A549 (cell line): ENCODE data around the gene FGF3. TPM values are rescaled to one million over a fixed set of nuclear protein-coding genes. Genes with fewer than 3 reads are reported as not detected.

Experiments used
- ATAC-seq, 2 experiments: fragments of 200-7000 bp in 1 of 2; fragments of >200 bp in 1 of 2; cut with Nextera tagmentation in 1 of 2; cut with Tn5 transposase in 1 of 2; 3 replicates each; pipeline versions ENCODE4 v1.8.0 to v1.9.1; 2018 to 2020; ENCODE audit warnings: mild to moderate bottlenecking in 1 of 2, moderate library complexity in 1 of 2
- CTCF ChIA-PET: fragments of 300-600 bp; sonication (Branson Sonifier 250); formaldehyde crosslinking; extraction: SDS; loops from one replicate; lab custom pipeline; 2021; ENCODE audit warnings: antibody characterized with exemption, inconsistent platforms; lab: Yijun Ruan, JAX
- POLR2A ChIA-PET: fragments of 350-600 bp; formaldehyde crosslinking; extraction: SDS; loops from one replicate; lab custom pipeline; 2021; ENCODE audit warnings: antibody characterized with exemption, inconsistent platforms; lab: Yijun Ruan, JAX
- DNase-seq, 2 experiments: peaks; one replicate each; pipeline versions ENCODE4 v3.0.0 to v3.0.0-alpha.2; 2011 to 2016; ENCODE audit warnings: low read depth in 1 of 2, low spot score in 1 of 2
- FAIRE-seq: peaks from 2 replicates; lab custom pipeline; 2011; peaks lifted over from hg19 to GRCh38; lab: Jason Lieb, UNC
- H3K27ac ChIP-seq, 2 experiments: fragments of >200 bp; sonication (Bioruptor Twin); formaldehyde crosslinking; 3 replicates each; pipeline ENCODE4 v1.5.1; 2016 to 2017
- H3K4me1 ChIP-seq: fragments of >200 bp; sonication (Bioruptor Twin); formaldehyde crosslinking; 3 replicates; pipeline ENCODE4 v1.6.1; 2016
- H3K4me2 ChIP-seq: fragments of >200 bp; sonication (Bioruptor Twin); formaldehyde crosslinking; 3 replicates; pipeline ENCODE4 v1.6.1; 2016
- H3K4me3 ChIP-seq: fragments of >200 bp; sonication (Bioruptor Twin); formaldehyde crosslinking; 3 replicates; pipeline ENCODE4 v1.5.1; 2016
- H3K9me3 ChIP-seq: fragments of >200 bp; sonication (Bioruptor Twin); formaldehyde crosslinking; 3 replicates; pipeline ENCODE4 v1.6.1; 2016
- BHLHE40 ChIP-seq: IDR thresholded peaks from 2 replicates; pipeline ENCODE4 v1.6.1; 2012; ENCODE audit warnings: low read depth, low read length, inconsistent platforms
- CBX8 ChIP-seq: fragments of 200-600 bp; sonication (generic); IDR thresholded peaks from 2 replicates; pipeline ENCODE4 v1.6.1; 2016
- CEBPB ChIP-seq, 2 experiments: fragments of >200 bp in 1 of 2; sonication (Bioruptor Twin) in 1 of 2; formaldehyde crosslinking in 1 of 2; IDR thresholded peaks; 2 replicates each; pipeline ENCODE4 v1.6.1; 2012 to 2016
- EHF ChIP-seq: fragments of 250-450 bp; sonication (Bioruptor Pico); IDR thresholded peaks from 2 replicates; pipeline ENCODE4 v1.5.0; 2020; ENCODE audit warnings: mild to moderate bottlenecking
- EP300 ChIP-seq, 2 experiments: fragments of >200 bp; sonication (Bioruptor Twin); formaldehyde crosslinking; IDR thresholded peaks; 2 replicates in 1 of 2; 3 replicates in 1 of 2; pipeline ENCODE4 v1.6.1; 2016 to 2017
- FOSB ChIP-seq: fragments of 250-450 bp; sonication (Bioruptor Pico); IDR thresholded peaks from 2 replicates; pipeline ENCODE4 v1.5.0; 2020; ENCODE audit warnings: mild to moderate bottlenecking, moderate library complexity
- FOSL2 ChIP-seq, 2 experiments: fragments of 450-650 bp in 1 of 2; fragments of >200 bp in 1 of 2; sonication (Bioruptor Twin) in 1 of 2; formaldehyde crosslinking; IDR thresholded peaks; 2 replicates each; pipeline versions ENCODE4 v1.5.0 to v1.6.1; 2016 to 2020; ENCODE audit warnings: mild to moderate bottlenecking in 1 of 2, moderate library complexity in 1 of 2
- FOXS1 ChIP-seq: fragments of 250-450 bp; sonication (Bioruptor Pico); IDR thresholded peaks from 2 replicates; pipeline ENCODE4 v1.5.0; 2020; ENCODE audit warnings: mild to moderate bottlenecking, moderate library complexity
- GATA3 ChIP-seq: IDR thresholded peaks from 2 replicates; pipeline ENCODE4 v1.6.1; 2012; ENCODE audit warnings: borderline replicate concordance
- HOXA7 ChIP-seq: fragments of 250-450 bp; sonication (Bioruptor Pico); IDR thresholded peaks from 2 replicates; pipeline ENCODE4 v1.5.0; 2020; ENCODE audit warnings: mild to moderate bottlenecking, moderate library complexity
- MYC ChIP-seq: IDR thresholded peaks from 2 replicates; pipeline ENCODE4 v1.6.1; 2012; ENCODE audit warnings: mild to moderate bottlenecking, inconsistent platforms, low read length, improper control_type of control experiment, borderline replicate concordance
- NFE2L2 ChIP-seq: fragments of 150-350 bp; conservative IDR thresholded peaks from 2 replicates; pipeline ENCODE4 v1.6.1; 2014; ENCODE audit warnings: low read length
- NR3C1 ChIP-seq: fragments of >200 bp; sonication (Bioruptor Twin); formaldehyde crosslinking; IDR thresholded peaks from 3 replicates; pipeline ENCODE4 v1.6.1; 2017
- RAD21 ChIP-seq, 2 experiments: fragments of >200 bp in 1 of 2; sonication (Bioruptor Twin) in 1 of 2; formaldehyde crosslinking in 1 of 2; IDR thresholded peaks in 1 of 2; conservative IDR thresholded peaks in 1 of 2; 2 replicates in 1 of 2; 3 replicates in 1 of 2; pipeline ENCODE4 v1.6.1; 2012 to 2018; ENCODE audit warnings: inconsistent platforms in 1 of 2
- RFX5 ChIP-seq: fragments of 450-650 bp; IDR thresholded peaks from 2 replicates; pipeline ENCODE4 v1.7.1; 2014; ENCODE audit warnings: antibody characterized with exemption, mild to moderate bottlenecking, moderate library complexity
- SMC3 ChIP-seq: fragments of >200 bp; sonication (Bioruptor Twin); formaldehyde crosslinking; IDR thresholded peaks from 3 replicates; pipeline ENCODE4 v1.6.1; 2018; ENCODE audit warnings: inconsistent platforms
- TFCP2L1 ChIP-seq: fragments of 250-450 bp; sonication (Bioruptor Pico); IDR thresholded peaks from 2 replicates; pipeline ENCODE4 v1.5.0; 2021; ENCODE audit warnings: mild to moderate bottlenecking
- TP53 ChIP-seq: fragments of 250-450 bp; sonication (Bioruptor Pico); IDR thresholded peaks from 2 replicates; pipeline ENCODE4 v1.5.0; 2021; ENCODE audit warnings: mild to moderate bottlenecking, moderate library complexity
- ZFP36 ChIP-seq: fragments of 450-650 bp; IDR thresholded peaks from 2 replicates; pipeline ENCODE4 v1.6.1; 2014; ENCODE audit warnings: borderline replicate concordance; ENCODE audit not compliant: partially characterized antibody
- WGBS: methylation state at CpG from one replicate; pipeline ENCODE4 v1.1.6; 2017; ENCODE audit errors: missing lambda C conversion rate; 5-methylcytosine and 5-hydroxymethylcytosine counted together
- polyA plus RNA-seq, 4 experiments: library from polyadenylated mRNA; depleted of rRNA in 3 of 4; stranded (reverse); fragments of >200 nt; fragmentation: RNase III in 1 of 4; extraction: RNeasy Plus Mini Kit Qiagen cat#74134 plus additional on column Dnase treatment in 1 of 4; gene quantifications; 2 replicates in 3 of 4; 3 replicates in 1 of 4; pipeline ENCODE4 v1.2.3, GENCODE V29; 2011 to 2017
- TF ChIP-seq, protein P1 (sequence below): IDR thresholded peaks from 2 replicates; pipeline ENCODE4 v1.6.1; 2012
- TF ChIP-seq, protein P2 (sequence below): fragments of 250-450 bp; sonication (Bioruptor Pico); IDR thresholded peaks from 2 replicates; pipeline ENCODE4 v1.5.0; 2020; ENCODE audit warnings: low read depth, mild to moderate bottlenecking, moderate library complexity
- TF ChIP-seq, protein P3 (sequence below): fragments of >200 bp; sonication (Bioruptor Twin); formaldehyde crosslinking; IDR thresholded peaks from 2 replicates; pipeline ENCODE4 v1.6.1; 2016
- TF ChIP-seq, protein P4 (sequence below): fragments of 150-350 bp; IDR thresholded peaks from 2 replicates; pipeline ENCODE4 v1.6.1; 2014; ENCODE audit warnings: low read depth, mild to moderate bottlenecking, low read length
- TF ChIP-seq, protein P5 (sequence below): fragments of >200 bp; sonication (Bioruptor Twin); formaldehyde crosslinking; IDR thresholded peaks from 3 replicates; pipeline ENCODE4 v1.5.1; 2016
- TF ChIP-seq, protein P6 (sequence below): fragments of 450-650 bp; IDR thresholded peaks from 2 replicates; pipeline ENCODE4 v1.6.1; 2014; ENCODE audit warnings: antibody characterized with exemption

The FGF3 gene
- polyA plus RNA-seq, 2 of the 4 experiments (the other 2 are of a cell fraction): not detected

DNA sequence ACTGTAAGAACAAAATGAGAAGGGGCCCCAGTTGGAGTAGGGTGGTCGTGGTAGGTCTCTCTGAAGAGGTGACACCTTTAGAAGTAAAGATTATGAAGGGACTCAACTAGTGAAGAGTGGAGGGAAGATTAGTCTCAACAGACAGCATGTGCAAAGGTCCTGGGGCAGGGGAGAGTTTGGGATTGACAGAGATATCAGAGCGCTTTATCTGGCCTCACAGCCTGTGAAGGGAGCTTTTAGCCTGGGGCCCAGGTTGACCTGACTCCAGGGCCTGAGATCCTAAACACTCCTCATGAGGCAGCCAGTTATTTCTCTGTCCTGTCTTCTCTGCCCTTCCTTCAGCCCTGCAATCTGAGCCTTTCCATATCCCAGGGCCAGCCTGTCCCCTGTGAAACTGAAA lies 16.2 kb downstream of the FGF3 start:
- ChIA-PET CTCF (interaction anchor here (0.8 to 1.1 kb wide), 2 partner anchors 9 to 25 kb away, joined by 3 read pairs; no protein-coding TSS in a partner anchor), POLR2A (no interaction called here)
- no peaks in the 10 kb centered on the region; the same call in 2 of the 3 replicates for H3K9me3 ChIP-seq
- 45% methylated on average over 2 of the region's 2 CpGs for WGBS
- DNase-seq (no peak), ATAC-seq (no peak), FAIRE-seq (no peak)
- TF ChIP-seq, protein P1, sequence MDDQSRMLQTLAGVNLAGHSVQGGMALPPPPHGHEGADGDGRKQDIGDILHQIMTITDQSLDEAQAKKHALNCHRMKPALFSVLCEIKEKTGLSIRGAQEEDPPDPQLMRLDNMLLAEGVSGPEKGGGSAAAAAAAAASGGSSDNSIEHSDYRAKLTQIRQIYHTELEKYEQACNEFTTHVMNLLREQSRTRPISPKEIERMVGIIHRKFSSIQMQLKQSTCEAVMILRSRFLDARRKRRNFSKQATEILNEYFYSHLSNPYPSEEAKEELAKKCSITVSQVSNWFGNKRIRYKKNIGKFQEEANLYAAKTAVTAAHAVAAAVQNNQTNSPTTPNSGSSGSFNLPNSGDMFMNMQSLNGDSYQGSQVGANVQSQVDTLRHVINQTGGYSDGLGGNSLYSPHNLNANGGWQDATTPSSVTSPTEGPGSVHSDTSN: no peak
- no peak for TF ChIP-seq HOXA7
- TF ChIP-seq, protein P2, sequence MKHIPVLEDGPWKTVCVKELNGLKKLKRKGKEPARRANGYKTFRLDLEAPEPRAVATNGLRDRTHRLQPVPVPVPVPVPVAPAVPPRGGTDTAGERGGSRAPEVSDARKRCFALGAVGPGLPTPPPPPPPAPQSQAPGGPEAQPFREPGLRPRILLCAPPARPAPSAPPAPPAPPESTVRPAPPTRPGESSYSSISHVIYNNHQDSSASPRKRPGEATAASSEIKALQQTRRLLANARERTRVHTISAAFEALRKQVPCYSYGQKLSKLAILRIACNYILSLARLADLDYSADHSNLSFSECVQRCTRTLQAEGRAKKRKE (CRISPR knock-in tag): no peak
- TF ChIP-seq TFCP2L1 (CRISPR knock-in tag): no peak
- TF ChIP-seq ZFP36: no peak
- TF ChIP-seq RAD21 (conservative IDR thresholded peaks at IDR 0.05 in 1 of 2, IDR thresholded peaks at IDR 0.05 in 1 of 2): no peak
- TF ChIP-seq FOSL2 (IDR thresholded peaks at IDR 0.05): no peak
- no peak for TF ChIP-seq FOSL2 (CRISPR knock-in tag; IDR thresholded peaks at IDR 0.05)
- TF ChIP-seq RFX5: no peak
- no peak overlapping the region for H3K4me2 ChIP-seq
- H3K27ac ChIP-seq: no peak overlapping the region
- no peaks in the 10 kb centered on the region for H3K4me1 ChIP-seq
- no peak overlapping the region for H3K4me3 ChIP-seq

DNA sequence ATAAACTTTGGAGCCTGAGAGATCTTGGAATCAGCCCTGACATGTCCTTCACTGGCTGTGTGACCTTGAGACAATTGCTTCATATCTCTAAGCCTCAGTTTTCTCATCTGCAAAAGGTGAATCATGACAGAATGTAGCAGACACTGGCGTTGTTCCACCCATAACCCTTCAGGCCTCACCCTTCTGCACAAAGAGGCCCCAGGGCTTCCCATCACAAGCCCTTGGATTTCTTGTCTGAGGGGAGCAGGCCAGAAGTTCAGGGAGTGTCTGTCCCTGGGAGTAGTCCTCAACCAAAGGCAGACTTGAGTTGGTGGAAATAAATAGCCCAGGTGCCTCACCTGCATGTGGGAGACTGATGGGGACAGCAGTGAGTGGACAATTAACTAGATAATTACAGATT lies 16.6 kb downstream of the FGF3 start:
- POLR2A ChIA-PET: no interaction called here
- no peak overlapping the region for H3K27ac ChIP-seq
- no peak for DNase-seq
- H3K4me3 ChIP-seq: no peak overlapping the region
- TF ChIP-seq, protein P3, sequence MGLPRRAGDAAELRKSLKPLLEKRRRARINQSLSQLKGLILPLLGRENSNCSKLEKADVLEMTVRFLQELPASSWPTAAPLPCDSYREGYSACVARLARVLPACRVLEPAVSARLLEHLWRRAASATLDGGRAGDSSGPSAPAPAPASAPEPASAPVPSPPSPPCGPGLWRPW: no peak
- TF ChIP-seq NFE2L2: no peak
- no peak for TF ChIP-seq MYC
- TF ChIP-seq TP53: no peak
- TF ChIP-seq FOXS1 (CRISPR knock-in tag): no peak
- no peak for TF ChIP-seq EP300 (IDR thresholded peaks at IDR 0.05)
- TF ChIP-seq GATA3: no peak
- TF ChIP-seq, protein P4, sequence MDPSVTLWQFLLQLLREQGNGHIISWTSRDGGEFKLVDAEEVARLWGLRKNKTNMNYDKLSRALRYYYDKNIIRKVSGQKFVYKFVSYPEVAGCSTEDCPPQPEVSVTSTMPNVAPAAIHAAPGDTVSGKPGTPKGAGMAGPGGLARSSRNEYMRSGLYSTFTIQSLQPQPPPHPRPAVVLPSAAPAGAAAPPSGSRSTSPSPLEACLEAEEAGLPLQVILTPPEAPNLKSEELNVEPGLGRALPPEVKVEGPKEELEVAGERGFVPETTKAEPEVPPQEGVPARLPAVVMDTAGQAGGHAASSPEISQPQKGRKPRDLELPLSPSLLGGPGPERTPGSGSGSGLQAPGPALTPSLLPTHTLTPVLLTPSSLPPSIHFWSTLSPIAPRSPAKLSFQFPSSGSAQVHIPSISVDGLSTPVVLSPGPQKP: no peak
- TF ChIP-seq BHLHE40: no peak
- no peak for TF ChIP-seq EHF (CRISPR knock-in tag)
- no peak for TF ChIP-seq FOSB
- TF ChIP-seq, all 56 proteins: peak for 0
- 0% methylated on average over 1 of the region's 1 CpG for WGBS
- CTCF ChIA-PET: interaction anchor here (1.1 kb wide), 1 partner anchor 9 kb away, joined by 3 read pairs; no protein-coding TSS in a partner anchor
- Histone ChIP-seq H3K4me2 (no peak overlapping the region), H3K9me3 (no peaks in the 10 kb centered on the region; the same call in 2 of the 3 replicates), H3K4me1 (no peaks in the 10 kb centered on the region)
- ATAC-seq (no peak), FAIRE-seq (no peak)

DNA sequence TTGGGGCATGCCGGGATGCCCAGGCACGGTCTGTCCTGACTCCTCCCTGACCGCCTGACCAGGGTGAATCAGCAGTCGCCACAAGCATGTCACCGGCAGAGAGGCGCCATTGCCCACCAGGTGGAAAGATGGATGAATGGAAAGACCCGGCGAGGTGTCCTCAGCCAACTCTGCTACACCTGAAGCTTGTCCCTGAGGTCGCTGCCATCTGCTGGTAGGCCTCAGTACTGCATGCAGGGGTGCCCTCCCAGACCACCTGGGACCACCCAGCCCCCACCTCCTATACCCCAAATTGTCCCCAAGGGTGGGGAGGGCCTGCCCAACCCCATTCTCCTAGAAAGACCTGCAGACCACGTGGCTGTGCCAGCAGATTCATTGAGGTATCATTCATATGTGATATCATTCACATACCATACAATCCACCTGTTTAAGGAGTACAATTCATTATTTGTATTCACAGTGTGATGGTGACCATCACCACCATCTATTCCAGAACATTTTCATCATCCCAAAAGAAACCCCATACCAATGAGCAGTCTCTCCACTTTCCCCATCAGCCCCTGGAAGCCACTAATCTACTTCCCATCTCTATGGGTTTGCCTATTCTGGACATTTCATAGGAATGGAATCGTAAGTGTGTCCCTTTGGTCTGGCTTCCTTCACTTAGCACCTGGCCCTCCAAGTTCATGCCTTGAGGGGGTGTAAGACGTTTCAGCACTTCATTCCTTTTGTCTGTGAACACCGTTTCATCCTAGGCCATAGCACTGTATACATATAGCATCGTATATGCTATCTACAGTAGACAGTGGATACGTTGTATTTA lies 17.5 kb downstream of the FGF3 start:
- DNase-seq: peak in 1 of 2 experiments; percentile 32
- POLR2A ChIA-PET: no interaction called here
- Histone ChIP-seq H3K4me1 (no peaks in the 10 kb centered on the region), H3K4me2 (no peak overlapping the region), H3K4me3 (no peak overlapping the region), H3K9me3 (no peaks in the 10 kb centered on the region; the same call in 2 of the 3 replicates), H3K27ac (no peak overlapping the region)
- 30% methylated on average over 15 of the region's 15 CpGs for WGBS
- CTCF ChIA-PET: interaction anchor here (0.8 to 2.1 kb wide), 13 partner anchors 8 to 117 kb away, joined by 3 to 12 read pairs (median 5); partner anchors contain the start of gene FGF19
- no peak for FAIRE-seq
- peak in 1 of 2 experiments; percentile 58; a peak in 3 of 6 replicates for ATAC-seq
- TF ChIP-seq TFCP2L1 (CRISPR knock-in tag) (no peak), SMC3 (peak; percentile 59), CBX8 (no peak), RAD21 (conservative IDR thresholded peaks at IDR 0.05 in 1 of 2, IDR thresholded peaks at IDR 0.05 in 1 of 2) (peak; percentile 42), NR3C1 (no peak), CEBPB (IDR thresholded peaks at IDR 0.05) (no peak)
- TF ChIP-seq, protein P5, sequence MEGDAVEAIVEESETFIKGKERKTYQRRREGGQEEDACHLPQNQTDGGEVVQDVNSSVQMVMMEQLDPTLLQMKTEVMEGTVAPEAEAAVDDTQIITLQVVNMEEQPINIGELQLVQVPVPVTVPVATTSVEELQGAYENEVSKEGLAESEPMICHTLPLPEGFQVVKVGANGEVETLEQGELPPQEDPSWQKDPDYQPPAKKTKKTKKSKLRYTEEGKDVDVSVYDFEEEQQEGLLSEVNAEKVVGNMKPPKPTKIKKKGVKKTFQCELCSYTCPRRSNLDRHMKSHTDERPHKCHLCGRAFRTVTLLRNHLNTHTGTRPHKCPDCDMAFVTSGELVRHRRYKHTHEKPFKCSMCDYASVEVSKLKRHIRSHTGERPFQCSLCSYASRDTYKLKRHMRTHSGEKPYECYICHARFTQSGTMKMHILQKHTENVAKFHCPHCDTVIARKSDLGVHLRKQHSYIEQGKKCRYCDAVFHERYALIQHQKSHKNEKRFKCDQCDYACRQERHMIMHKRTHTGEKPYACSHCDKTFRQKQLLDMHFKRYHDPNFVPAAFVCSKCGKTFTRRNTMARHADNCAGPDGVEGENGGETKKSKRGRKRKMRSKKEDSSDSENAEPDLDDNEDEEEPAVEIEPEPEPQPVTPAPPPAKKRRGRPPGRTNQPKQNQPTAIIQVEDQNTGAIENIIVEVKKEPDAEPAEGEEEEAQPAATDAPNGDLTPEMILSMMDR: peak; percentile 52
- TF ChIP-seq, protein P6, sequence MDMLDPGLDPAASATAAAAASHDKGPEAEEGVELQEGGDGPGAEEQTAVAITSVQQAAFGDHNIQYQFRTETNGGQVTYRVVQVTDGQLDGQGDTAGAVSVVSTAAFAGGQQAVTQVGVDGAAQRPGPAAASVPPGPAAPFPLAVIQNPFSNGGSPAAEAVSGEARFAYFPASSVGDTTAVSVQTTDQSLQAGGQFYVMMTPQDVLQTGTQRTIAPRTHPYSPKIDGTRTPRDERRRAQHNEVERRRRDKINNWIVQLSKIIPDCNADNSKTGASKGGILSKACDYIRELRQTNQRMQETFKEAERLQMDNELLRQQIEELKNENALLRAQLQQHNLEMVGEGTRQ: no peak
